Measurements from ENCODE around the gene IGSF11.

DNA sequence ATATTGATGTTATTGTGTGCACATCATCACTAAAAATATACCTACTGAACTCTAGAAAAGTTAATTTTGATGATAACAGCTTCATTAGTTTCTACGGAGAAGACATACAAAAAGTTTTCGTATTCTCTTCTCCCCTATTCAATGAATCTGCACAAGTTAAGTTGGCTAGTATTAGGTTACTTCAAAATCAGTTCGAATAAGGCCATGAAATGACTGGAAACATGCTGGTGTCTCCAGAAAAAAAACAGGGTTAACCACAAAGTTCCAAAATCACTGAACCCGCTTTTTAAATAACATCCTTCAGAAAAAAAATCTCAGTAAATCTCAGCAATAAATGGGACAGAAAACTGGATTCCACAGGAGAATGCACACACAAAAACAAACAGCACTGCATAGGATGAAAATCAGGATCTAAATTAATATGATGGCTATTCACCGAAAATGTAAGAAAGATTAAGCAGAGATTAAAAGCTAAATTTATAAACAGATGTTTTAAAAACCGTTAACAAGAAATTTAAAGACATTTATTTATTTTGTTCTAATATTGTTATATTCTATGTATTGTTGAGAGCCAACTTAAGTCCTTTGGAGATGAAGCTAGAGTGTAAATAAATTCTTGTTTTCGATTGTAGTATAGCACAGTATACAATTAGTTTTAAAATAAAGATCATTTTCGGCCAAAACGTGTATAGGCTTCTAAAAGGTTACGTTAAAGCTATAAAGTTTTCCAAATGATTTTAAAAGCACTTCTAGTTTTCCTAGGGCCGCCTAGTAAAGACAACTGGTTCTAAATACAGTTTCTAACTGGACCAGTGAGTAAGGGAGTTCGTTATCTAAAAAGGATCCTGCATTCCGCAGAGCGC is 1.0 kb downstream of the IGSF11 start:
- TF ChIP-seq, protein P1, sequence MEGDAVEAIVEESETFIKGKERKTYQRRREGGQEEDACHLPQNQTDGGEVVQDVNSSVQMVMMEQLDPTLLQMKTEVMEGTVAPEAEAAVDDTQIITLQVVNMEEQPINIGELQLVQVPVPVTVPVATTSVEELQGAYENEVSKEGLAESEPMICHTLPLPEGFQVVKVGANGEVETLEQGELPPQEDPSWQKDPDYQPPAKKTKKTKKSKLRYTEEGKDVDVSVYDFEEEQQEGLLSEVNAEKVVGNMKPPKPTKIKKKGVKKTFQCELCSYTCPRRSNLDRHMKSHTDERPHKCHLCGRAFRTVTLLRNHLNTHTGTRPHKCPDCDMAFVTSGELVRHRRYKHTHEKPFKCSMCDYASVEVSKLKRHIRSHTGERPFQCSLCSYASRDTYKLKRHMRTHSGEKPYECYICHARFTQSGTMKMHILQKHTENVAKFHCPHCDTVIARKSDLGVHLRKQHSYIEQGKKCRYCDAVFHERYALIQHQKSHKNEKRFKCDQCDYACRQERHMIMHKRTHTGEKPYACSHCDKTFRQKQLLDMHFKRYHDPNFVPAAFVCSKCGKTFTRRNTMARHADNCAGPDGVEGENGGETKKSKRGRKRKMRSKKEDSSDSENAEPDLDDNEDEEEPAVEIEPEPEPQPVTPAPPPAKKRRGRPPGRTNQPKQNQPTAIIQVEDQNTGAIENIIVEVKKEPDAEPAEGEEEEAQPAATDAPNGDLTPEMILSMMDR (conservative IDR thresholded peaks at IDR 0.05), result no peak
- TF ChIP-seq EZH2 (IDR thresholded peaks at IDR 0.05; ENCODE audit: low read depth), result no peak

Measured in PC-9 (cell line).